GM23338 (cell line): ENCODE measurements around the gene MAP1LC3C. TPM values are rescaled to one million over a fixed set of nuclear protein-coding genes. Genes with fewer than 3 reads are reported as not detected.

Source experiments
- polyA plus RNA-seq: library from polyadenylated mRNA; unstranded; fragments of >200 nt; fragmentation: Nextera tagmentation; extraction: Ambion mirVana; gene quantifications from 2 replicates; pipeline ENCODE4 v1.2.1, GENCODE V29; 2016
- total RNA-seq: library from RNA; depleted of rRNA; stranded (reverse); fragments of >200 nt; shearing (Covaris generic); gene quantifications from 2 replicates; pipeline ENCODE4 v1.2.3, GENCODE V29; 2014; rRNA removed

MAP1LC3C gene
- total and polyA plus RNA-seq, 2 experiments from 2014 or later: 1.1 to 1.2 TPM

Other genes starting within 250 kb of the MAP1LC3C start
- 23.7 and 34.0 TPM in 2 replicates for gene EXO1, start 150.9 kb downstream of the MAP1LC3C start, total RNA-seq
- 13.0 and 16.2 TPM in 2 replicates for gene EXO1, start 150.9 kb downstream of the MAP1LC3C start, polyA plus RNA-seq
- gene BECN2, start 41.3 kb downstream of the MAP1LC3C start, total RNA-seq: not detected in 2 replicates
- not detected in 2 replicates for gene BECN2, start 41.3 kb downstream of the MAP1LC3C start, polyA plus RNA-seq